Activated CD4-positive, alpha-beta T cell treated with anti-CD3 and anti-CD28 coated beads for 4 hours (primary cell): ENCODE results near the gene RPL22.
A peak's percentile ranks its signal among the peaks of the same experiment; 100 is the strongest.

Source experiments
- DNase-seq, 2 donors: peaks; one replicate each; pipeline ENCODE4 v3.0.0-alpha.2; 2020

RPL22 gene

DNA sequence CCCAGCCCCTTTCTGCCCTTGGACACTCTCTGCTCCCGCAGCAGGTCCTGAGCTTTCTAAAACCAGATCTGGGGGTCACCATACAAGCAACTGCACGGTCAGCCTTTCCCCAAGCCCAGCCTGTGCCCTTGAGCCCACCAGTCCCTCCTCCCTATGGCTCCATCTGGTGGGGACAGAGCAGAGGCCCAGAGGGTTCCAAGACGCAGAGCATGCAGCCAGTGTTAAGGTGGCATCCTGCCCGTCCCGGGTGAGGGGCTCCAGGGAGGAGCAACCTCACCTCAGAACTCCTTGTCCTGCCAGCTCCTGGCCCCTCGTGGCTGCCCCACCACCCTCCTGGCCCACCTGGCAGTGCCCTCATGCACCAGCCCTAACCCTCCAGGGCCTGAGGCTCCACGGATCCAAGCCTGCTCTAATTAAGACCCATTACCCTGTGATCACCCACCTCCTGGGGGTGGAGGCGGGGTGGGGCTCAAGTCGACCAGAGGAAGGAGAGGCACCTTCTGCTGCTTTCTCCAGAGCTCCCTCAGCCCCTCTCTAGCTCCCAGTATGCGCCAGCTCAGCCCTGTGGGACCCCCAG, 27.8 kb downstream of the RPL22 start:
- no peak for DNase-seq

DNA sequence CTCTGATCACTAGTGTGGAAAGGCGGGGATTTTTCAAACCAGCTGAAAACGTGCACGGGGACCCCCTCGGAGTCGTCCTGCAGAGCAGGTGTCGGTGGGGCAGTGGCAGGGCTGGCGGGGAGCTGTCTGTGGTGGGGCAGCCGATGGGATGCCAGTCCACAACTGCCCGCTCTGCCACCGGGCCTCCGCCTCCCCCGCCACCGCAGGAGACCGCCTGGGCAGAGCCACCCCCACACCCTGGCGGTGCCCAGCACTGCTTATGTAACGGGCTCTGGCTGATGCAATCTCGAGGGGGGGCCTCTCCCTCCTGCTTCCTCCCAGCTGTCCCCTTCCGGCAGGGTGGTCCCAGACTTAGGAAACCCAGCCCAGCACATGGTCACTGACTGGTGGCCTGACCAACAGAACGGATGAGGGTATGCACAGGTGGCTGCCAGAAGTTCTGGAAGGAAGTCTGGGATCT, 28.6 kb downstream of the RPL22 start:
- no peak for DNase-seq

DNA sequence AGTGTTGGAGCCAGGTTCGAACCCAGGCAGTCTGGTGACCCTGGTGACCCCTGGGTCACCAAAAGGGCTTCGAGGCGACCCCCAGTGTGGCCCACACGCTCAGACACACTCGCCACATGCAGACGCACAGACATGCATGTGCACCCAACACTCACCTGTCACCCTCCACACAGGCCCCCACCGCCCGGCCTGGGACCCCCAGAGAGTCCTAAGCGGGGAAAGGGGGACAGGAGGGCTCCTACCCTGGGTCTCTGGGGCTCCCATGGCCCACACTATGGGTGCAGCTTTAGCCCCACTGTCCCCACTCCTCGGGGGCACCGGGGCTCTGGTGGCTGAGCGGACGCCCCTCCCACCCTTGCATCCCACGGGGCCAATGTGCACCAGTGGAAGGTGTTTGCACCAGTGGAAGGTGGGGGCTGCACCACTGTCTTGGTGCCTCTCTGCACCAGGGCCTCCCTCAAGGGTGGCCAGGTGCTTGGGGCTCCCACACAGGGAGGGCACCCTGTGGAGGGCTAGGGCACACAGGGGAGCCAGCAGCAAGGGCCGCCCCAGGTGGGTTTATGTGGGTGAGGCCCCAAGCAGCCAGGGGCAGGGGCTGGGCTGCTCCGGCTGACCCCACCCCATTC, 29.2 kb downstream of the RPL22 start:
- no peak for DNase-seq

DNA sequence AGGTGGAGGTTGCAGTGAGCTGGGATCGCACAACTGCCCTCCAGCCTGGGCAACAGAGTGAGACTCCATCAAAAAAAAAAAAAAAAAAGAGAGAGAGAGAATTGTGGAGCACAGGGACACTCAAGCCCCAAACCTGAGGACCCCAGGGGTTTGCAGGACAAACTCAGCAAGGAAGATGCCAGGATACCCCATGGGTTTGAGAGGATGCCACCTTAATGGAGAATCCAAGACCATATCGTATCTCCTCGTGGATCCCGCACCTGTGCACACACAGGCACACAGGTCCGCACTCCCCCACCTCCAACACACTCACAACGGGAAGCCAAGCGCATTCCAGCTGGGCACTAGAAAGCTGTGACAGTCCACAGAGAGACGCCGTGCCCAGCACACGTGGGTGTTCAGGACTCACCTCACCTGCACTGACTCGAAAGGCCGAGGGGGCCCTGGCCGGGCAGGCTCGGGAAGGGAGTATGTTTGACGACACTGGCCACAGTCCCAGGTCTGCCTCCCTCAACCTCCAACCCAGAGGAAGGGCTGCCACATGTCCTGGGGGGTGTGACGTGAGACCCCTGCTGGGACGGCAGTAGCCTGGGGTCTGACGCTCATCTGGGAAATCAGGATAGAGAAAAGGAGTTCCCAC, 30.3 kb downstream of the RPL22 start:
- no peak for DNase-seq

- DNase-seq: no peak
Measured at GRCh38 chr1:6167391-6168303, 31.7 kb downstream of the RPL22 start.

DNA sequence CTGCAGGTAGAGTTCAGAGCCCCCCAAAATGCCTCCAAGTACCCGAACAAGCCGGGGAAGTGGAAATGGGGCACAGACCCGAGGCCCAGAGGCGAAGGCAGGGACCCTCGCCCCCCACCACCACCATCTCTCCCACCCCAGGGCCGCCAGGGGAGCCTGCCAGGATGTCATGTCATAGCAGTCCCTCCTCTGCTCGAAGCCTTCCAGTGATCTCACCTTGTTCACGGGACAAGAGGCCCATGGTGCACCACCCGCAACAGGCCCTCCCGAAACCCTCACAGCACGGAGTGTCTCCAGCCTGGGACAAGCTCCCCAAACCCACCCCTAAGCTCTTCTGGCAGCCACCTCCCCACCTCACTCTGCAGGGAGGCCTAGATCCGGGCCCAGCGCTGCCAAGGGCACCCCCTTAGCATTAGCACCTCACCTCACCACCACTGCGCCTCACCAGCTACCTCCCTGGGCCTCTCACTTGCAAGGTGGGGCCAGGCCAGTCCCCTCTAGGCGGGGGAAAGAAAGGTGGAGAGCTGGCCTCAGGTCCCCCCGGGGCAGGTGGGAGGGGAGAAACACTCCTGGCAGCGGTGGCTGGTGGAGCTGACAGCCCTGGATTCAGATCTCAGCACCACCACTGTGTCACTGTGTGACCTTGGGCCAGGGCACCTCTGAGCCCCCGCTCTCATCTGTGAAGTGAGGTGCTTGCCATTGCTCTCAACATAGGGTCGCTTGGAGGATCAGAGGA, 32.6 kb downstream of the RPL22 start:
- no peak for DNase-seq

GRCh38 chr1:6166221-6166620, 33.2 kb downstream of the RPL22 start:
- DNase-seq: no peak

DNA sequence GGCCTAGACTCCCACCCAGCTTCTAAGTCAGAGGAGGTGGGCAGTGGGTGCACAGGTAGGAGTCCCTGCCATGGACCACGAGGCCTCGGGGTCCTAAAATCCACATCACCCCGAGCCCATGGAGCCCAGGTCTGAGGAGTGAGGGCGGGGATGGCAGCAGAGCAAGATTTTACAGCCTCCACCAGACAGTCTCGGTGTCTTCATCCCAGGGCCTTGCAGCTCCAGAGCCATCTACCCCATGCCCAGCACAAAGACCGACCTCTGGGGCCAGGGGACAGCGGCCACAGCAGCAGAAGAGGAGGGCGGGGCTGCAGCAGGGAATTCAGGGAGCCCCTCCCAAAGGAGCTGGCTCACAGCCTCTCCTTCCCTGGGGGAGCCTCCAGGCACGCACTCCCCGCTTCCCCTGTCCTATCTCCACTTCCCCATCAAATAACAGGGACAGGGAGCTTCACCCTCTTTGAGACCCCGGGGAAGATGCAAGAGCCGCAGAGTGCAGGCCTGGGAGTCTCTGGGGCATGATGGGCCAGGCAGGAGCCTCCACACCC, 33.9 kb downstream of the RPL22 start:
- DNase-seq: no peak

- no peak for DNase-seq
Measured at GRCh38 chr1:6165027-6165426, 34.4 kb downstream of the RPL22 start.

DNA sequence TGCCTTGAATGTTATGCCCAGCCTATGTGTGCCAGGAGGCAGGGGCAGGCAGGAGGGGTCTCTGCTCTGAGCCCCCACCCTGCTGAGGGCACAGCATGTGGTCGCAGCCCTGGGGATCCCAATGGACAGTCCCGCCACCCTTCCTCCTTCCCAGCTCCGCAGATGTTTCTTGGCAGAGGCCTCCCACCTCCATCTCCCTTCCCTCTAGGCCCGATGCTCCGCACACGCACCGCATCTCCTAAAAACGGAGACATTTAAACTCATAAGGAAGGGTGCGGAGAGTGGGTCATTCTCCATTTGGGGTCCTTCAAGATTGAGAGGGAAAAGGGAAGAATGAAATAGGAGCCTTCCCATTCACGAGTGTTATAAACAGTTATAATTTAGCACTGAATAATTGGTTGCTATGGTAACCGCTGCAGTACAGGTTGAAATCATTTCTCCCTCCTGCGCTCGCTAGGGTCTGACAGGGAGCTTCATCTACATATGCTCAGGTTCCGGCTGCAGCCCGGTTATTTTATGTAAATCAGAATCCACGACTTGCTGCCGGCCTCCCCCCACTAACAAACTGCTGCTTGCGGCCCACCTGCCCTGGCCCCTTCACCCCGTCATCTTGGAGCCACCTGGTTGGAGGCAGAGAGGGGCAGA, 35.3 kb downstream of the RPL22 start:
- no peak for DNase-seq

GRCh38 chr1:6163191-6163972, 36.0 kb downstream of the RPL22 start:
- no peak for DNase-seq

DNA sequence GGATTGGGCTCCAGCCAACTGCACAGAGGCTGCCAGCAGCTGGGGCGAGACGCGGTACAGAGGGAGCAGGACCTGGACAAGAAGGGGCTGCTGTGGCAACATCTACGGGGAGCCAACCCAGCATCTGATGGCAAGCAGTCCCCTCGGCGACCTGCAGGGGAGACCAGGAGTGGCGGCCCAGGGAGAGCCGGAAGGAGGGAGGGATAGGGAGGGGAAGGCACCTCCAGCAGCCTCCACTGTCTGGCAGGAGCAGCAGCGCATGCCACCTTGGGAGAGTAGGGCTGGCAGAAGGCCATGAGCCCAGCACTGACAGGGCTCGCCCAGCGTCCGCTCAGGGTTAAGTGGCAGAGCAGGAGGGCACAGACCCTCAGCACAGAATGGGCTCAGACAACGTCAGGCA, 36.6 kb downstream of the RPL22 start:
- DNase-seq: no peak

DNA sequence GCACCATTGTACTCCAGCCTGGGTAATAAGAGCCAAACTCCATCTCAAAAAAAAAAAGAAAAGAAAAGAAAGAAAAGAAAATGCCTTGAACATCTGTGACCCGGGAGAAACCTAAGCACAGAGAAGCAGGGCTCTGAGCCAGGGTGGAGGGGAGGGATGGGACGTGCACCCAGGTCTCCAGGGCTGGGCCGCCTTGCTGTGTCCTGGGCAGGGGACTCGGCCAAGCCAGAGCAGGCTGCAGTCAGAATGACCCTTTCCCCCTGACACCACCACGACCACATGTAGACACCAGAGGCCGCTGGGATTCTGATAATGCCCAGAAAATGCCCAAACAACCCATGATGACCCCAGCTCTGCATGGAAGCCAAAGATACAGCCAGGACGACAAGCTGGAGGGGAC, 37.1 kb downstream of the RPL22 start:
- DNase-seq: no peak

DNA sequence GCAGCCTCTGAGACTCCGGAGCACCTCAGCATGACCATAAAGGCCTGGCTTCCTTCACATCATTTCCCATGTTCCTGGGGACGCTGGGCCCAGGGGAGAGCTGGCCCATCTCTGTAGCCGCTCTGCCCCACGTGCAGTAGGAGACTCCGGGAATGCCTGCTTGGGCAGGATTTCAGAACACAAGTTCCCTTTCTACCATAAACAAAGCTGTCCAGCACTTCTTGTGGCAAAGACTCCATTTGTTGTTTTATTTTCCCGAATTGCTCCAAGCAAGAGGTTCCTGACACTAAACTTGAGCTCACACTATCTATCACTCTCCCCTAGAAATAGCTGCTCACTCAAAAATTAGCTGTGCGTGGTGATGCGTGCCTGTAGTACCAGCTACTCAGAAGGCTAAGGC, 41.2 kb downstream of the RPL22 start:
- no peak for DNase-seq

GRCh38 chr1:6157528-6158174, 41.7 kb downstream of the RPL22 start:
- DNase-seq: peak in 1 of 2 donors; percentile 15

DNA sequence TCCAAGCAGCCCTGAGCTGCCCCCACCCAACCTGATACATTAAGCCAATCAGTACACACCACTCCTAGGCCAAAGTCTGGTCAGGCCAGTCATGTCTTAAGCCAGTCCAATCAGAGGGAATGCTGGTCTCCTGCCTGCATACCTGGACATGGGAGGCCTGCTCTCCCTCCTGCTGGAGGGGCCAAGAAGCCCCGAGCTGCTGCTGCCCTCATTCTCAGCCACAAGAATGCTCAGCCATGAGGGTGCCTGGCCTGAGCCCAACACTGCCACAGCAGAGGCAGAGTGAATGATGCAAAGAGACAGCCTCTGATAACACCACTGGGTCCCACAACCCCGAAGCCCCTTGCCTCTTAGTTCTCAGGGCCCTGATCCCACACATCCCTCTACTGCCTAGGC, 42.3 kb downstream of the RPL22 start:
- DNase-seq: no peak

- no peak for DNase-seq
Measured at GRCh38 chr1:6154525-6155319, 44.7 kb downstream of the RPL22 start.

GRCh38 chr1:6152882-6153281, 46.5 kb downstream of the RPL22 start:
- no peak for DNase-seq

DNA sequence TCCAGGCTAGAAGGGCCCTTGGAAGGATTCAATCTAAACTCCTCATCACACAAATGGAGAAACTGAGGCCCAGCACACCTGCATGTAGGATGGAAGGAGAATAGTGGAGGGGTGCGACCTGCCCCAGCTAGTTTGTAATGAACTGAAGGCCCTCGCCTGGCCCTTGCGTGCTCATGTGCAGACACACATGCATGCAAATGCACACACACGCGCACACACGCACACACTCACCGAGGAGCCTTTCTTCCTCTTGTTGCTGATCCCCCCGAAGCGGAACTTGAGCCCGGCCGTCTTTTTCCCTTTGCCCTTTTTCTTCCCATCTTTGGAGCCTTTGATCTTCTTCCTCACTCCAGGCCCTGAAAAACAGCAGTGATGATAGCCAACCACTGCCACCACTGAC, 47.2 kb downstream of the RPL22 start:
- DNase-seq: no peak
